ENCODE measurements around the gene SMAD7. TPM values are rescaled to one million over a fixed set of nuclear protein-coding genes. Genes with fewer than 3 reads are reported as not detected.

SMAD7 gene
- total and polyA plus RNA-seq, 10 of the 15 experiments (the other 5 are each of a cell fraction or from before 2014, with no cell fraction given) = 1.3 to 22.5 (median 8.0) TPM

- no peak for TF ChIP-seq POLR2AphosphoS2 (IDR thresholded peaks at IDR 0.05; ENCODE audit: low read depth, low read length)
- no peak for TF ChIP-seq CBX3 (IDR thresholded peaks at IDR 0.05; ENCODE audit: borderline replicate concordance, low read depth)
- no peak for TF ChIP-seq BCLAF1 (IDR thresholded peaks at IDR 0.05)
- no peak for TF ChIP-seq TARDBP (IDR thresholded peaks at IDR 0.05; ENCODE audit: borderline replicate concordance)
- no peak for TF ChIP-seq KLF5 (IDR thresholded peaks at IDR 0.05; ENCODE audit: partially characterized antibody)
These were observed 71.7 kb downstream of the SMAD7 start (continued) for GRCh38 chr18:48879008-48879431.

GRCh38 chr18:48878471-48878870 lies 72.3 kb downstream of the SMAD7 start:
- RAD21 ChIA-PET (ENCODE audit: unreplicated experiment) = no interaction called here
- no peak for TF ChIP-seq SKIL (IDR thresholded peaks at IDR 0.05; ENCODE audit: low read depth, poor library complexity, severe bottlenecking)
- TF ChIP-seq EGR1 (IDR thresholded peaks at IDR 0.05; ENCODE audit: borderline replicate concordance in 1 of 2, low read depth in 2 of 2, low read length in 2 of 2) = no peak
- TF ChIP-seq IKZF1 (conservative IDR thresholded peaks at IDR 0.05) = no peak
- TF ChIP-seq POLR2A (IDR thresholded peaks at IDR 0.05; ENCODE audit: low read depth, low read length) = no peak
- no peak for TF ChIP-seq ZNF622 (IDR thresholded peaks at IDR 0.05)
- TF ChIP-seq RUNX3 (IDR thresholded peaks at IDR 0.05; ENCODE audit: low read length) = no peak
- TF ChIP-seq NBN (IDR thresholded peaks at IDR 0.05) = no peak
- H3K9me3 ChIP-seq (replicated peaks; ENCODE audit: control insufficient read depth, insufficient read depth, low read length) = no peaks in the 10 kb centered on the region
- BruUV-seq (replicated peaks) = no TSS peak
- in situ Hi-C loops (cut with MboI) (no loop called here), intact Hi-C loops (cut with micrococcal nuclease; ENCODE audit: unreplicated experiment) (no loop called here)
- H3K4me2 ChIP-seq (ENCODE audit: control insufficient read depth, insufficient read depth) = no peak overlapping the region
- FAIRE-seq (no peak), DNase-seq (ENCODE audit: low read depth, low spot score) (no peak), ATAC-seq (no peak)
- no peaks in the 10 kb centered on the region for H3K27me3 ChIP-seq (replicated peaks in 1 of 2; ENCODE audit: control insufficient read depth in 2 of 2, insufficient read depth in 2 of 2, low read length in 1 of 2)
- CTCF ChIA-PET = no interaction called here
- H2AFZ ChIP-seq (ENCODE audit: control insufficient read depth, low read depth, low read length) = no peak overlapping the region
- no peaks in the 10 kb centered on the region for H4K20me1 ChIP-seq (ENCODE audit: control insufficient read depth, insufficient read depth)
- POLR2A ChIA-PET = no interaction called here
- H3K27ac ChIP-seq (ENCODE audit: control insufficient read depth, insufficient read depth) = no peak overlapping the region
- no peak overlapping the region for H3K9ac ChIP-seq (ENCODE audit: control insufficient read depth, insufficient read depth, low read length)
- no peak overlapping the region for H3K4me3 ChIP-seq
- H3K79me2 ChIP-seq (ENCODE audit: control insufficient read depth, insufficient read depth, low read length) = no peaks in the 10 kb centered on the region
- no peaks in the 10 kb centered on the region for H3K4me1 ChIP-seq (ENCODE audit: control insufficient read depth, insufficient read depth, low read length)
- SMC1A ChIA-PET (ENCODE audit: uncharacterized antibody, unreplicated experiment) = interaction anchor here (1.5 kb wide), 1 partner anchor 9 kb away, joined by 5 read pairs; no protein-coding TSS in a partner anchor
- H3K36me3 ChIP-seq (ENCODE audit: control insufficient read depth in 2 of 2, insufficient read depth in 2 of 2, low read length in 1 of 2) = no peaks in the 10 kb centered on the region
- WGBS (ENCODE audit: insufficient coverage, insufficient replicate concordance, low lambda C conversion rate, missing lambda C conversion rate) = 58% methylated on average over 12 of the region's 12 CpGs
